ENCODE data around the gene SUPT3H. TPM values are rescaled to one million over a fixed set of nuclear protein-coding genes. Genes with fewer than 3 reads are reported as not detected.

The SUPT3H gene
- total RNA-seq, 6 experiments from 2014 or later = 0.95 to 2.8 (median 2.0) TPM

DNA sequence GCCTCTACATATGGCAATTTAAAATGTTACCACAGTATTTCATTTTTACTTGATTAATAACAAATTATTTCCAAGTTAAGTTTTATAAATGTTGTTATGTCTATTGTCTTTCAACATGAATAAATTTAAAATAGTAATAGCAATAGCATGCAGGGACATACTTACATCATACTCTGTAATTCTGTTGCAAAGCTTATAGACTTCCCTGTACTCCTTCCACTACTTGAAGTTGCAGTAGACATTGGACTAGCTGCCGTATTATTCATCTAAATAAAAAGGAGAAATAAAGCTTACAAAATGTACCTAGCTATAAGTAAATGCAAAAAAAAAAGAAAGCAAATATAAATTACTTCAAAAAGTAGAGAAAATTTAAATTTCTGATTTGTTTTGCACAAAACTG, 12.7 kb downstream of the SUPT3H start:
- Histone ChIP-seq H3K9me3 (no peaks in the 10 kb centered on the region), H3K36me3 (no peaks in the 10 kb centered on the region), H3K27me3 (no peaks in the 10 kb centered on the region), H3K4me3 (no peak overlapping the region), H3K4me1 (no peaks in the 10 kb centered on the region), H3K27ac (no peak overlapping the region)
- intact Hi-C loops (cut with DNase I) = no loop called here
- no peak for ATAC-seq
- TF ChIP-seq, protein P1, sequence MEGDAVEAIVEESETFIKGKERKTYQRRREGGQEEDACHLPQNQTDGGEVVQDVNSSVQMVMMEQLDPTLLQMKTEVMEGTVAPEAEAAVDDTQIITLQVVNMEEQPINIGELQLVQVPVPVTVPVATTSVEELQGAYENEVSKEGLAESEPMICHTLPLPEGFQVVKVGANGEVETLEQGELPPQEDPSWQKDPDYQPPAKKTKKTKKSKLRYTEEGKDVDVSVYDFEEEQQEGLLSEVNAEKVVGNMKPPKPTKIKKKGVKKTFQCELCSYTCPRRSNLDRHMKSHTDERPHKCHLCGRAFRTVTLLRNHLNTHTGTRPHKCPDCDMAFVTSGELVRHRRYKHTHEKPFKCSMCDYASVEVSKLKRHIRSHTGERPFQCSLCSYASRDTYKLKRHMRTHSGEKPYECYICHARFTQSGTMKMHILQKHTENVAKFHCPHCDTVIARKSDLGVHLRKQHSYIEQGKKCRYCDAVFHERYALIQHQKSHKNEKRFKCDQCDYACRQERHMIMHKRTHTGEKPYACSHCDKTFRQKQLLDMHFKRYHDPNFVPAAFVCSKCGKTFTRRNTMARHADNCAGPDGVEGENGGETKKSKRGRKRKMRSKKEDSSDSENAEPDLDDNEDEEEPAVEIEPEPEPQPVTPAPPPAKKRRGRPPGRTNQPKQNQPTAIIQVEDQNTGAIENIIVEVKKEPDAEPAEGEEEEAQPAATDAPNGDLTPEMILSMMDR (IDR thresholded peaks at IDR 0.05) = no peak
- WGBS (ENCODE audit: insufficient coverage, low coverage, low lambda C conversion rate, missing lambda C conversion rate) = 67% methylated on average over 1 of the region's 1 CpG
- no peak for DNase-seq

DNA sequence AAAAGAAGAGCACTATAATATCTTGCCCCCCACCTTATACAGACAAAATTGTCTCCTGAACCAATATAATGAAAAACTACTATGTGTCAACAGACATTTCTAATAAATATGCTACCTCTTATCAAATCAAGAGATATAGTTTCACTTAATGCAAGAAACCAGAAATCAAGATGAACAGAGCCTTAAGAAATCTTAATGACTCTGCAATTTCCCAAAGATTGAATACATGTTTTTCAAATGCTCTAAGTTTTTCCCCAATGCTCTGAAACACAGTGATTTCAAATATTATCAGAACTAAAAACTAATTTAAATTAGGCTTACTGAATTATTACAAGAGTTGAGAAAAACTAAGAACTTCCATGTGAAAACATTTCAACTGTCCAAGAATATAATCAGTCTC, 13.3 kb downstream of the SUPT3H start:
- no peaks in the 10 kb centered on the region for H3K9me3 ChIP-seq
- H3K27me3 ChIP-seq = no peaks in the 10 kb centered on the region
- ATAC-seq (no peak), DNase-seq (no peak)
- H3K4me1 ChIP-seq = no peaks in the 10 kb centered on the region
- intact Hi-C loops (cut with DNase I) = no loop called here
- H3K36me3 ChIP-seq = no peaks in the 10 kb centered on the region
- TF ChIP-seq, protein P1 (IDR thresholded peaks at IDR 0.05) = no peak
- no peak for TF ChIP-seq POLR2A (IDR thresholded peaks at IDR 0.05)
- no peak overlapping the region for H3K4me3 ChIP-seq
- H3K27ac ChIP-seq = no peak overlapping the region

DNA sequence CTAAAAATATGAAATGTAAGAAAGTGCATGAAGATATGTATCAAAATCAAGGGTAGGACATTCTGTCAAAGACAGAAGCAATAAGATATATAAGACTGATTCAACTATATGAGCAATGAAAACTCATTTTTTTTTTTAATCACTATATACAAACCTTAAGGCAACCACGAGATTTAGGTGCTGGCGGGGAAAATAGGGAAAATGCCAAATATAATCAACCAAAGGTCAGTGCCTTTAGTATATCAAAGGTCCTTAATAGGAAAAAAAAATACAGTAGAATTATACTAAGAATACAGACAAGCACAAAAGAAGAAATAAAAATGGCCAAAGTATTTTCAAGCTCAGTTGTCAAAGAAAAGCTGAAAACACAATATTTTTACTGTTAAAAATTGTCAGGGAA, 24.1 kb downstream of the SUPT3H start:
- no peaks in the 10 kb centered on the region for H3K27me3 ChIP-seq
- H3K4me3 ChIP-seq = peak overlapping the region in 1 of 3 donors; percentile 19
- 49% methylated on average over 2 of the region's 2 CpGs for WGBS (ENCODE audit: insufficient coverage, low coverage, low lambda C conversion rate, missing lambda C conversion rate)
- no peaks in the 10 kb centered on the region for H3K36me3 ChIP-seq
- DNase-seq (no peak), ATAC-seq (peak in 3 of 4 donors; percentile 40 to 64 (median 44))
- TF ChIP-seq, protein P1 (IDR thresholded peaks at IDR 0.05) = no peak
- no peak for TF ChIP-seq POLR2A (IDR thresholded peaks at IDR 0.05)
- intact Hi-C loops (cut with DNase I) = no loop called here
- H3K27ac ChIP-seq = peak overlapping the region in 1 of 3 donors; percentile 11
- no peaks in the 10 kb centered on the region for H3K9me3 ChIP-seq
- H3K4me1 ChIP-seq = no peaks in the 10 kb centered on the region

DNA sequence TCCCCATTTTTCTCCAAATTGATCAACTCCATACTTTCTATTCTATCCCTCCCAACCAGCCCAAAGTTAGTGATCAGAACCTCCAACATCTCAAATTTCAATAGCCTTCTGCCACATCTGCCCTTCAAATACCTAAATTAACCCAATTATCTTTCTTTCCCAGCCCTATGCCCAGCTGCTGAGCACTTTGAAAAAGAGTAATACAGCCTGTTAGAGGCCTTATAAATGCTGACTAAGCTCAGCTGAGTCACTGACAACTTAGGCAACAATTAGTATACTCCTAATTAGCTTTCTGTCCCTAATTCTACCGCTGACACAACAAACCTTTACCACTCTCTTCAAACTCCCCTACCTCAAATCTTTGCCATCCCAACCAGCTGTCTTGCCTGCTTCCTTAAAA, 26.1 kb downstream of the SUPT3H start:
- 100% methylated on average over 1 of the region's 1 CpG for WGBS (ENCODE audit: insufficient coverage, low coverage, low lambda C conversion rate, missing lambda C conversion rate)
- Histone ChIP-seq H3K9me3 (no peaks in the 10 kb centered on the region), H3K4me1 (no peaks in the 10 kb centered on the region), H3K27me3 (no peaks in the 10 kb centered on the region), H3K27ac (no peak overlapping the region), H3K36me3 (no peaks in the 10 kb centered on the region), H3K4me3 (no peak overlapping the region)
- ATAC-seq (no peak), DNase-seq (no peak)
- intact Hi-C loops (cut with DNase I) = no loop called here
- no peak for TF ChIP-seq POLR2A (IDR thresholded peaks at IDR 0.05)
- TF ChIP-seq, protein P1 (IDR thresholded peaks at IDR 0.05) = no peak

DNA sequence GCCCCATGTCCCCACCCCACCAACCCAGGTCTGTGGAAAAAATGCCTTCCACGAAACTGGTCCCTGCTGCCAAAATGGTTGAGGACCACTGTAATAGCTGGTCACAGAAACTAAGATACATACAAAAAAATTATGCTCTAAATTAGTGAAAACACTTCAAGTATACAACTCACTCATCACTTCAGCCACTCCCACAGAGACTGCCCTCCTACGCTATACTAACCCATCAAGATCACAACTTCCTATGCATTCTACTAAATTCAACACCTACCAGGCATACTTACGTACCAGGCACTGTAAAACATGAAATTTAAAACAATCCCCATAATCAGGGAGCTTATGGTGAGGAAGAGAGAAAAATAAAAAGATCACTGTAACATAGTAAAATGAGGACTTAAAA, 26.7 kb downstream of the SUPT3H start:
- Histone ChIP-seq H3K9me3 (no peaks in the 10 kb centered on the region), H3K36me3 (no peaks in the 10 kb centered on the region), H3K4me1 (no peaks in the 10 kb centered on the region), H3K27ac (no peak overlapping the region), H3K27me3 (no peaks in the 10 kb centered on the region), H3K4me3 (no peak overlapping the region)
- intact Hi-C loops (cut with DNase I) = no loop called here
- WGBS (ENCODE audit: insufficient coverage, low coverage, low lambda C conversion rate, missing lambda C conversion rate) = 93% methylated on average over 3 of the region's 3 CpGs
- DNase-seq (no peak), ATAC-seq (no peak)
- no peak for TF ChIP-seq POLR2A (IDR thresholded peaks at IDR 0.05)
- TF ChIP-seq, protein P1 (IDR thresholded peaks at IDR 0.05) = no peak

All from right lobe of liver (tissue), 6 donors.